DMS 273 treated with DMSO at 0.1 percent for 48 hours (cell line): ENCODE results near the gene ABR.
"Not testable (repeated sequence)": the region's sequence is repeated elsewhere in the genome, so short reads cannot be mapped to it uniquely, and the experiment has no call there.

Source experiments
- DNase-seq: peaks from one replicate; lab custom pipeline; 2025; lab: John Stamatoyannopoulos, UW

Gene ABR

DNA sequence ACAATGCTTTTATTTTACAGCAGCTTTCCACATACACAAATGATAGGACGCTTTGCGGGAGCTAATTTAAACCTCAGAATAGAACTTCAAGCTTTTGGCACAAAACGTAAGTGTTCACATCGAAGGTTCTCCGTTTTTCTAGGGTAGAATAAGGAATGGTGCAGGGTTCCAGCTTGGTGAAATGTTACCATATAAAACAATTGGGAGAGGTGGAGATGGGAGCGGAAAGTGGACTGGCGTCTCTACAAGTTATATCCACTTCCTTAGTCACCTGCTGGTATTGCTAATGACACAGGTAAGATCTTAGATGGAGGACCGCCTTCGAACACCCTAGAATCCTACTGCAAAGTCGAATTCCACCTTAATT, 198.5 kb downstream of the ABR start:
- DNase-seq, result no peak

DNA sequence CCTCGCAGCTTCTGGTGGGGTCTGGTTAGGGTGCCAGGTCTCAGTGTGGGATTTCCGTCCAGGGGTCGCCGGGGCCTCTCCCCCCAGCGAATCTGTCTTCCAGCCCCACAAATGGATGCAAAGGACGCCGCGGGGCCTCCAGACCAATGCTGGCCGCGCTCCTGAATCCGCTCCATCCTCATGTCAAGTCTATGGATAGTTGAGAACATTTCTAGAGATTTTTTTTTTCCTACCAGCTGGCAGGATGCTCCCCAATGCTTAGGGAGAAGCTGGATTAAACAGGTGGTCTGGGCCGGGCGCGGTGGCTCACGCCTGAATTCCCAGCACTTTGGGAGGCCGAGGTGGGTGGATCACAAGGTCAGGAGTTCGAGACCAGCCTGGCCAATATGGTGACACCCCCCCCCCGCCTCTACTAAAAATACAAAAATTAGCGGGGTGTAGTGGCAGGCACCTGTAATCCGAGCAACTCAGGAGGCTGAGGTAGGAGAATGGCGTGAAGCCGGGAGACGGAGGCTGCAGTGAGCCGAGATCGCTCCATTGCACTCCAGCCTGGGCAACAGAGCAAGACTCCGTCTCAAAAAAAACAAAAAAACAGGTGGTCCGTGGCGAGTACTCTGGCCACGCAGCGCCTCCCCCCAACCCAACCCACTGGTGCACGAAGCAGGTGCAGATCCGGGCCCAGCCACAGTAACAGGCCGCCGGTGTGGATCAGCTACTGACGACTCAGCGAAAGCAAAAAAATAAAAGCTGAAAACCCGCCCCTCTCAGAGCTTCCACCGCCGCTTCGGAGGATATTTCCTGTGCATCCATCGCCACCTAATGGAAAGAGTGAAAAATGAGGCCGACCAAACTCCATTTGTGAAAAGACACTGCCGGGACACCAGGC, 199.1 kb downstream of the ABR start:
- peak; percentile 15 for DNase-seq

DNA sequence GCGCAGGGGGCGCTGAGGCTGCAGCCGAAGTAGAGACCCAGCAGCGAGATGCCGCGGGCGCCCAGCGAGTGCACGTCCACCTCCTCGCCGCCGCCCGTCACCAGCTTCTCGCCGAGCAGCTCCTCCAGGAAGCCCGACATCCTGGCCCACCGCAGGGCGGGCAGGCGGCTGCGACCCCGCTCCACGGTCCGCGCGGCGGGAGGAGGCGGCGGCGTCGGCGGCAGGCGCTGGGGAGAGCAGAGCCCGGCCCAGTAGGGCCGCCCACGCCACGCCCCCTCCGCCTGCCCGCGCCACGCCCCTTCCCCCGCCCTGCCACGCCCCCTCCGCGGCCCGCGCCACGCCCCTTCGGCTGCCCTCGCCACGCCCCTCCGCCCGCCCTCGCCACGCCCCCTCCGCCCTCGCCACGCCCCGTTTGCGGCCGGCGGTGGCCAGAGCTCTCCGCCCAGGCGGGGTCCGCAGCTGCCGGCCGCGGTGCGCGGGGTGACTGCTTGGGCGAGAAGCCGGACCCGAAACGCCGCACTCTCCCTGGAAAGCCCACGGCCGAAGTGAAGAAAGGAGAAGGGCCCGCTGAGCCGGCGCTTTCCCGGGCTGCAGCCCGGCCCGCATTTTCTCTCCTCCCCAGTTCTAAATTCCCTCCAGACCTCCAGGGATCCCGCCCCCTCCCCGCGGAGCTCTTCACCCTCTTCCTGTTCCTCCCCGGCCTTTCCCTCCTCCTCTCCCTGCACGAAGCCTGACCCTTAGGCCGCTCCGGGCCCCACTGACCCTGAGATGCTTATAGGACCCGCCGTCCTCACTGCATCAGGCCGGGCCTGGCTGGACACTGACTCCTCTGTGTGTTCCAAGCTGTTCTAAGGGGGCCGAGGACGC, 200.0 kb downstream of the ABR start, which contains the start of gene NXN:
Gene NXN, minus strand, starts transcription at position 238 of the 867 bp plus-strand sequence.
- no peak for DNase-seq

DNA sequence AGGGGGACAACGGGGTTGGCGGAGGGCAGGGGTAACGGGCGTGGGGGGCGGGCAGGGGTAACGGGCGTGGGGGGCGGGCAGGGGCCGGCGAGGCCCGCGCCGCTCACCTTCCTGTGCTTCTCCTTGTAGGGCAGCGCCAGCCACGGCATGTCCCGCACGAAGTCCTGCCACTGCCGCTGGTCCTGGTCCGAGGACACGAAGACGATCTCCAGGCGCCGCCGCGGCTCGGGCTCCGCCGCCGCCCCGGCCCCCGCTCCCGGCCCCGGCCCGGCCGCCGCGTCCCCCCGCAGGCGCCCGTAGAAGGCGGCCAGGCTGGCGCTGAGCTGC, 200.6 kb downstream of the ABR start:
- DNase-seq, result no peak

DNA sequence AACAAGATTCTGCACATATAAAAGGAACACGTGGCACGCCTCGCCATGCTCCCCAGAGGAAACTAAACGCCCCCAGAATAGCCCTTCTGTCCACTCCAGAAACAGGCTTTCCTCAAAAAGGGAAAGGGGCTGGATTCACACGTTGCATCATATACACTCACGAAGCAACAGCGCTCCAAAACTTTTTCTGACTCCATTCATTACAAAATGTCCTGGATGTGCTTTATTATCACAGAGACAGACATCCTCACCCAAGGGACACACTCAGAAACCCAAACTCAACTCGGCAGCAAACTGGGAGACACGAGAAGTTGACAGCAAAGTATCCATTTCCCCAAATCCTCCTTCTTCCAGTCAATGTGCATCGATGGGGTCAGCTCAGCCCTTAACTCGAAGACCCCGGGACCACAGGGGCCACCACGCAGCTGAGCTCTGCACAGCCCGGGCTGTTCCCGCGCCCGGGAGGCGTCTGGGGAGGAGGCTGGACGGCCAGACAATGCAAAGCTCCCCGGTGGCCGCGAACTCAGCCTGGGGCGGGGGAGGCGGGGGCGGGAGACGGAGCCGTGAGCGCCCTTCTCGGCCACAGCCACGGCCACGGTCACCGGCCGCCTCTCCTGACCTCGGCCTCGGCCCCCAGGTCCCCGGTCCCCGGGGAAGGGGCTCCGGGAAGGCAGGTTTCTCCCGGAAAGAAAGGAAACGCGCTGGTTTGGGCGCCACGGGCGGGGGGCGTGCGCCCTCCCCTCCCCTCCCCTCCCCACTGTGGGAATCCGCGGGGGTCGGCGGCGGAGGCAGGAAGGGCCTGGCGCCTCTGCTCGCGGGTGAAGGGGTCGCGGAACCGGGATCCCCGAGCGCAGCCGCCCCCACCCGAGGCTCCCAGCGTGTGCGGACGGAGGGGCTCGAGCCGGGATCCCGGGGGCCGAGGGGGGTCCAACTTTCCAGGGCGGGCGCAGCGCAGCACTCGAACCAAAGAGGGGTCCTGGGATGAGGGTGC, 201.4 kb downstream of the ABR start:
- DNase-seq, result no peak

DNA sequence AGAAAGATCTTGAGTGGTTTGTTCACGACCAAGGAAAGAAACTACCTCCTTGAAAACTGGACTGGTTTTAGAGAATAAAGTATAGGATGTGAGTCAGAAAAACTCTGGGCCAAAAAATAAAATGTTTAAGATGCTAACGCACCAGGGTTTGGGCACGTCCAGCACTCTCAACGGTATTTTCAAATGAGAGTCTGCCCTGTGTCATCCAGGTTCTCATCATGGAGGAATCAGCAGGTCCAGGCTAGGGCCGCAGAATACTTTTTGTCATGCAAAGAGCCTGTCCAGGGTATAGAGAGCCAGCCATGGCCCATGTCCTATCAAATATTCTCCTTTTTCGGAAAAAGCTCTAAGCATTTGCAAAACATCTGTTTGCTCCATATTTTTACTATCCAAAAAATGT, 202.6 kb downstream of the ABR start:
- no peak for DNase-seq

DNA sequence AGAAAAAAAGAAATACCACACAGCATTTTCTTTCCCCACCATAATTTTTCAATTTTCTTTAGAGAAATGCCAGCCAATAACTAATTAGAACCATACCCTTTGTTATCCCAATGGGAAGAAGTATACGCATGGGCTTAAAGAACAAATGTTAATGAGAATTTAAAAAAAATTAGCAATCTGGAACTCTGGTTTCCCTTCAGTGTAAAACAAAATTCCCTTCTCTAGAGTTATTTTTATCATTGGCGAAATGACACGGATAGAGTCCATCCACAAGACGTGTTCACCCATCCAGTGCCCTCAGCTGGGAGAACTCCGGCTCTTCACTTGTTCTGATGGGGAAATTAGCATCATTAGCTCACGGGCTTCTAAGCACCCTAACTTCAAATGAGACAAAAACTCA, 203.5 kb downstream of the ABR start:
- DNase-seq, result no peak

DNA sequence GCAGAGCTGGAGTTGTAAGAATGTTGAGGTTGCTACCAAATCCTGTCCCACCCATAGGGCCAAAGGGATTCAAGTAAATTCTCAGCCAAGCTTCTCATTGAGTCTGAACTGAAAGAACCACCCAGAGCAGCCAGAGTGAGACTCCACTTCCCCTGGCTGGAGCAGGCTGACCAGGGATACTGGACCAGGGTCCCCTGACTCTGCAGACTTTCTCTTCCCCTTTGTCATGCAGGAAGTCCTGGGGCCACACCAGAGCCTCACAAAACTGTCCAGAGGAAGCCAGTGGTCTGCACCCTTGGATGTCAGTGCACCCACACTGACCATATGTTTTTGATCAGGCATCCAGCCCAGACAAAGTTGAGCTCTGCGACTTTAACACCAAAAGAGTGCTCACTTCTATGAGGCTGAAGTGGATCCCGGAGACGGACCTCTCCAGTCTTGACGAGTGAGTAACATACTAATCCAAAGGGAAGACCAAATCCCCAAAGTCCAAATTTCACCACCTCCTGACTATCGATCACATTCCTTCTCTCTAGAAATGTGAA, 204.3 kb downstream of the ABR start:
- DNase-seq, result no peak

DNA sequence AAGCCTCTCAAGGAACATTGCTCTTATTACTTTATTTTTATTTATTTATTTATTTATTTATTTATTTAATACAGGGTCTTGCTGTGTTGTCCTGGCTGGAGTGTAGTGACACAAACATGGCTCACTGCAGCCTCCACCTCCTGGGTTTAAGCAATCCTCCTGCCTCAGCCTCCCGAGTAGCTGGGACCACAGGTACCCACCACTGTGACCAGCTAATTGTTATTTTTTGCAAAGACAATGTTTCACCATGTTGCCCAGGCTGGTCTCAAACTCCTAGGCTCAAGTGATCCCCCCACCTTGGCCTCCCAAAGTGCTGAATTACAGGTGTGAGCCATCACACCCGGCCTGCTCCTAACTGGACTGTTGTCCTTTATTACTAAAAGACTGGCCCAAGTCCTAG, 205.0 kb downstream of the ABR start:
- DNase-seq, result not testable (repeated sequence)

DNA sequence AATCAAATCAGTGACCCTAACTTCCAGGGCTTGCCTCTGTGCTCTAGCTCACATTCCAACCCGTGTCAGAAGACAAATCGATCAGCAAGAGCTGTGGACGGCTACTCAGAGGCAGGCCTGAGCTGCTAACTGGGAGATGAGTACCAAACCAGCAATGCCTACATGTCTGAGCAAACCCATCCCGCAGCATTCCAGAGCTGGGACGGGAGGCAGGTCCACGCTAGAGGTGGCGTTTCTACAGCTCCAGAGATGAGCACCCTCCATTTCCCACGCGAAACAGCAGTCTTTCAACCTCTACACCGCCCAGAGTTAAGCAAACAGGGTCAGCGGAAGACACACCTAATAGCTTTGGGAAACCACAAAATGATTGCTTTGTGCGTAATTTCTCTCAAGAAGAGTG, 206.7 kb downstream of the ABR start:
- DNase-seq, result no peak

DNA sequence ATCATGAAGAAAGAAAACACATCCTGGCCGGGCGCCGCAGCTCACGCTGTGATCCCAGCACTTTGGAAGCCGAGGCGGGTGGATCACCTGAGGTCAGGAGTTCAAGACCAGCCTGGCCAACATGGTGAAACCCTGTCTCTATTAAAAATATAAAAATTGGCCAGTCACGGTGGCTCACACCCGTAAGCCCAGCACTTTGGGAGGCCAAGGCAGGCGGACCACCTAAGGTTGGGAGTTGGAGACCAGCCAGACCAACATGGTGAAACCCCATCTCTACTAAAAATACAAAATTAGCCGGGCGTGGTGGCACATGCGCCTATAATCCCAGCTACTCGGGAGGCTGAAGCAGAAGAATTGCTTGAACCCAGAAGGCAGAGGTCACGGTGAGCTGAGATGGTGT, 207.9 kb downstream of the ABR start:
- DNase-seq, result not testable (repeated sequence)

DNA sequence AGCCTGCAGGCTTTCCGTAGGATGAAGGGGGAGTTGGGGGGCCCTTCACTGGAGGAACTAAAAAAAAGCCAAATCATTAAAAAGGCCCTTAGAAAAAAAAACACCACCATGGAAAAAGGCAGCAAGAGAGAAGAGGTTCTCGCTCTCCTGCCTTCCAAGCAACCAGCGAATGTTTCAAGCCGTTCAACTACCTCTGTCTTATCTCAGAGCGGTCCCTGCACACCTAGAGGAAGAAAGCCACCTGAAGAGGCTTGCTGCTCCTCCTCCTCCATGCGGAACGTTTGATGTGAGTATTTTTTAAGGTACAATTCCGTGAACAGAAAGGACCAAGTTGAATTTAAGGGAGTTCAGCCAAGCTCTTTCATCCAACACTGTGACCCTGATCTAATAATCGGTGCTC, 209.4 kb downstream of the ABR start:
- no peak for DNase-seq

DNA sequence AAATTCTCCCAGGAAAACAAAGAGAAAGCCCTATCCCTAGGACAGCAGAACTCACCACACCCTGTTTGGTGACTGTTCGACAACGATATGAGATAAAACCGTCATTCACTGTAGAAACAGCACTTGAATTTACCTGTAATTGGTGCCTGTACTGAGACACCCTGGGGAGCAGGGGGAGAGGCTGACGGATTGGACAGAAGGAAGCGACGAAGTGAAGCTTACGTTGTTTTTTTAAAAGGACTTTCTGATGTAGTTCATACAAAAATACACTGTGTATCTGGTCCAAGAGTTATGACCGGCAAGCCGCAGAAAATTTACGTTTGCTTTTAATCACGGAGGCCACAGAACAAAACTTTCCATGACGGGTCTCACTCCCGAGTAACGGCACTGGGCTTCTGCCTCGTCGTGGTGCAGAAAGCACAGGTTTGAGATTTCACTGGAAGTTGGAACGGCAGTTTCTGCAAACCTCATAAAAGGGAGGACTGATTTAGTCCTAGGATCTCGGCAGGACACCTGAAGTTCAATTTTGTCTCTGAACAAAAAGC, 209.9 kb downstream of the ABR start:
- no peak for DNase-seq

DNA sequence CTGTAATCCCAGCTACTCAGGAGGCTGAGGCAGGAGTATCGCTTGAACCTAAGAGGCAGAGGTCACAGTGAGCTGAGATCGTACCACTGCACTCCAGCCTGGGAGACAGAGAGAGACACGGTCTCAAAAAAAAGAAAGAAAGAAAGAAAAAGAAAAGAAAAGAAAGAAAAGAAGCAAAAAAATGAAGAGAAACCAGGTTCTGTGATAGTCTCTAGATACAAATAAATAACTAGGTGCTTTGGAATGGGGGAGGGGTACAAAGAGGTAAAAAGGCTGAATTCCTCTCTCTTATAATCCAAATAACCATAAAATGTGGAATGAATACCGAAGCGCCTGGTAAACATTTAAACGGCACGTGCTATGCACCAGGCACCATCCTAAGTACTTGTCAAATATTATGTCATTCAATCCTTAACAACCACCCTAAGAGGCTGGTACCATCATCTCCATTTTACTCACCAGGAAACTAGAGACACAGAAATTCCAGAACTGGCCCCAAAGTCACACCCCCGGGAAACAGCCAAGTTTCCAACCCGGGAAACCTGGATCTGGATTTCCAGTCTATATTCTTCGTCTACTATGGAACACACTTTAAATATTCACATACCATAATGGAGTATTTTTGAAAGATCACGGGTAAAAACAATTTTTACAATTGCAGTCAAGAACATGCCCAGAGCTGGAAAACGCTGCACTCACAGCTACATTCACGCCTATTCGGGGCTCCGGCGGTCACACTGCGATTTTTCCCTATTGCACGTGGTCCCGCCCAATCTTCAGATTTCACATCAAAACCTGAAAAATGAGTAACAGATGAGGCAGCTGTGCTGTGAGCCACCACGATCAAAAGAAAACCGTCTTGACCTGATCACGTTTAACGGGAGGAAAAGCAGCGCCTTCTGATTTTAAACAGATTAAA, 210.7 kb downstream of the ABR start:
- DNase-seq, result no peak

DNA sequence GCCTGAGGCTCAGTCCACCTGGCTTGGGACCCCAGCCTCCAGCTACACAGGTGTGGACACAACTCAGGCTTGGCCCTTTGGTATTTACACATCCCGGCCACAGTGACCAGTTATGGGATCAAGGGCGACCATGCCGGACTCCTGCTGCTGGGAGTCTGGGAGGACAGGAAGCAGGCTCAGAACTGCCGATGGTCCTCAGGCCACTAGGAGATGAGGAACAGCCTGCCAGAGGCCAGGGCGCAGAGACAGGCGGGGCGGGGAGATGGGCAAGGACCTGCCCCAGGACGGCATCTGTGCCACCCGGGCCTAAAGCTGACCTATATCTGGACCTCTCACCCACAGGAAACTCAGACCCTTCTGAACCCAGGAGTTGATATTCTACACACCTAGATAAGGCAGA, 212.7 kb downstream of the ABR start:
- DNase-seq, result no peak

DNA sequence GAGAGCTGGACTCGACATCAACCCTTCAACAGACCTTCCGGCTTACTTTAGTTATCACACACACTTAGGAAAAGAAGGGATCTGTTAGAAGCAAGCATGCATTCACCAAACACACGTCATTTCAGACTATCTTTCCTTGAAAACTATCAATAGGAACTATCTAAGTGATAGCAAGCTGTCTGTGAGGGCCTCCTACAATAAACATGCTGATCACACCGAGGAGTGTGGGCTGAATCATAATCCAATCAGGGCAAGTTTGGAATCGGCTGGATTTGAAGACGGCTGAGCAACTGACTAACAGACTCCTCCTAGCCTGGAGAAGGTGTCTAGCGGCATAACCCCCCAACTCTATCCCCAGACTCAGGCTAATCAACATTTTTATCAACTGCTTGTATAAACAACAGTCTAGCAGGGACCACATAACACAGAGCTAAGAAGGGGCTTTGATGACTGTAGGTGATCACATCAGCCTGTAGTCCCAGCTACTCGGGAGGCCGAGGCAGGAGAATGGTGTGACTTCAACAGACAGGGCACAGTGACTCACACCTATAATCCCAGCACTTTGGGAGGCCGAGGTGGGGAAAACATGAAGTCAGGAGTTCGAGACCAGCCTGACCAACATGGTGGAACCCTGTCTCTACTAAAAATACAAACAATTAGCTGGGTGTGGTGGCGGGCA, 214.3 kb downstream of the ABR start:
- DNase-seq, result no peak

DNA sequence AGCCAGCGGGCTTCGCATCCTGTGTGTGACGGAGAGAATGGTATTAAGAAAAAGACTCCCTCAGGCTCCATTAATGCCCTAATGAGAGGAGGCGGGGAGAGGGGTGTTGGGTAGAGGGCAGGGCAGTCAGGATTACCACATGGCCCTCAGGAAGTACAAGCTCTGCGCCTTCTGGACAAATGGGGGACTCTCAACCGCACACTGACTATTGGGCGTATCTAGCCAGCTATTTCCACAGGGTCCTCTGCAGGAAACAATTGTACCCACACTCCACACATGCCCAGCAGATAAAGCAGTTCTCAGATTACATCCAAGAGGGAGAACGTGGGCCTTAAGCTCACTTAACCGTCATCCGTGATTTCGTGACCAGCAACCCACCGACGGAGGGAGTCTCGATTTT, 214.9 kb downstream of the ABR start:
- DNase-seq, result no peak

DNA sequence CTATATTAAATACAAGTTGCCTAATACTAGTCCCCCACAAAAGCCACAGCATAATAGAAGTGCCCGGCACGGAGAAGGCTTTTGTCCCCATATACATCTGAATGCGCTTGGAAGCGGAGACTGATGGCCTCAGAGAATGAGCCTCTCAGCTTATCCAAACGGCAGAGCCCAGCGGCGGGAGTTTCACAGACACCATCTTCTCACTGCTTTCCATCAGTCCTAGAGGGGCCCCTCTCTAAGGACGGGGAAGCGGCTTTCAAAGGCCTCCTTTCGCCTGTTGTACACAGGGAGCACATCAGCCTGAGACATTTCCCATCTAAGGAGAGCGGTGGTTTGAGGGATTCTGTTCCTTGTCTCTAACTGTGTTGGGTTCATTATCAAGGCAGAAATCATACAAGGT, 217.1 kb downstream of the ABR start:
- DNase-seq, result no peak

DNA sequence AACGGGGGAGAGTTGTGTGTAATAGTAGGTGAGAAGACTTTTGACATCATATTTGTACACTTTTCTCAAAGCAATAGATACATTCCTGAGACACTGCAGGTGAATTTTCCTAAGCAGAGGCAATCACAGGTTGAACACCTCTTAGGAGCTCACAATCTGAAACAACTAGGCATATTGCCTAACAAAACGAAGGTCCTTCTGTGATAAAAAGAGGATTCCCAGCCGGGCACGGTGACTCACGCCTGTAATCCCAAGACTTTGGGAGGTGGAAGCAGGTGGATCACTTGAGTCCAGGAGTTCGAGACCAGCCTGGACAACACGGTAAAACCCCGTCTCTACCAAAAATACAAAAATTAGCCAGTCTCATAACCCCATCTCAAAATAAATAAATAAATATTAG, 217.6 kb downstream of the ABR start:
- DNase-seq, result no peak
